ENCODE measurements around the gene SLC27A1.

- TF ChIP-seq POLR2AphosphoS5 (IDR thresholded peaks at IDR 0.05) (no peak), POLR2A (IDR thresholded peaks at IDR 0.05) (no peak)
- TF ChIP-seq, protein P1, sequence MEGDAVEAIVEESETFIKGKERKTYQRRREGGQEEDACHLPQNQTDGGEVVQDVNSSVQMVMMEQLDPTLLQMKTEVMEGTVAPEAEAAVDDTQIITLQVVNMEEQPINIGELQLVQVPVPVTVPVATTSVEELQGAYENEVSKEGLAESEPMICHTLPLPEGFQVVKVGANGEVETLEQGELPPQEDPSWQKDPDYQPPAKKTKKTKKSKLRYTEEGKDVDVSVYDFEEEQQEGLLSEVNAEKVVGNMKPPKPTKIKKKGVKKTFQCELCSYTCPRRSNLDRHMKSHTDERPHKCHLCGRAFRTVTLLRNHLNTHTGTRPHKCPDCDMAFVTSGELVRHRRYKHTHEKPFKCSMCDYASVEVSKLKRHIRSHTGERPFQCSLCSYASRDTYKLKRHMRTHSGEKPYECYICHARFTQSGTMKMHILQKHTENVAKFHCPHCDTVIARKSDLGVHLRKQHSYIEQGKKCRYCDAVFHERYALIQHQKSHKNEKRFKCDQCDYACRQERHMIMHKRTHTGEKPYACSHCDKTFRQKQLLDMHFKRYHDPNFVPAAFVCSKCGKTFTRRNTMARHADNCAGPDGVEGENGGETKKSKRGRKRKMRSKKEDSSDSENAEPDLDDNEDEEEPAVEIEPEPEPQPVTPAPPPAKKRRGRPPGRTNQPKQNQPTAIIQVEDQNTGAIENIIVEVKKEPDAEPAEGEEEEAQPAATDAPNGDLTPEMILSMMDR (IDR thresholded peaks at IDR 0.05) = no peak
Measured at GRCh38 chr19:17525141-17525540, 54.8 kb downstream of the SLC27A1 start.

Data from suprapubic skin (tissue), 4 donors.